Tibial artery (tissue), 4 donors: ENCODE measurements around the gene ACTRT3.
A peak's percentile ranks its signal among the peaks of the same experiment; 100 is the strongest.

Experiments used
- DNase-seq, 2 donors: peaks; one replicate each; pipeline ENCODE4 v3.0.0-alpha.2; 2019
- H3K27ac ChIP-seq, 2 donors: fragments of 200-600 bp; sonication (generic) in 1 of 2; 1 replicate in 1 of 2; 2 replicates in 1 of 2; pipeline ENCODE4 v1.5.1; 2018 to 2019; ENCODE audit warnings: mild to moderate bottlenecking in 1 of 2
- H3K27me3 ChIP-seq, 2 donors: fragments of 200-600 bp; sonication (generic) in 1 of 2; one replicate each; pipeline versions ENCODE4 v1.5.1 to v1.6.0; 2016 to 2019
- H3K36me3 ChIP-seq, 3 donors: fragments of 200-600 bp; sonication (generic) in 2 of 3; one replicate each; pipeline ENCODE4 v1.5.1; 2016 to 2019; ENCODE audit warnings: mild to moderate bottlenecking in 2 of 3
- H3K4me1 ChIP-seq, 4 donors: fragments of 200-600 bp; sonication (generic) in 2 of 4; 1 replicate in 3 of 4; 2 replicates in 1 of 4; pipeline ENCODE4 v1.5.1; 2016 to 2019
- H3K4me3 ChIP-seq, 2 donors: fragments of 200-600 bp; sonication (generic) in 1 of 2; 1 replicate in 1 of 2; 2 replicates in 1 of 2; pipeline ENCODE4 v1.5.1; 2018 to 2019; ENCODE audit warnings: mild to moderate bottlenecking in 2 of 2
- H3K9me3 ChIP-seq, 3 donors: fragments of 200-600 bp; sonication (generic) in 1 of 3; one replicate each; pipeline ENCODE4 v1.5.1; 2016 to 2019
- CTCF ChIP-seq, 2 experiments: fragments of 200-600 bp in 1 of 2; fragments of 450-650 bp in 1 of 2; IDR thresholded peaks; one replicate each; pipeline ENCODE4 v1.5.1; 2017 to 2019; ENCODE audit warnings: antibody characterized with exemption in 2 of 2, mild to moderate bottlenecking in 1 of 2, moderate library complexity in 1 of 2
- intact Hi-C: fragments of 100-400 bp; cut with DNase I; formaldehyde crosslinking; loops from one replicate; pipeline ENCODE4 v1.15.0; 2023; ENCODE audit warnings: low total_unique reads

ACTRT3 gene

GRCh38 chr3:169771497-169772304 lies 2.3 kb upstream of the ACTRT3 start:
- H3K36me3 ChIP-seq = peaks cover 7 to 13% (median 10%) of the 10 kb centered on the region in 3 donors
- peak overlapping the region; percentile 61 to 90 for H3K4me3 ChIP-seq
- intact Hi-C loops = no loop called here
- TF ChIP-seq CTCF (IDR thresholded peaks at IDR 0.05) = no peak
- no peaks in the 10 kb centered on the region for H3K27me3 ChIP-seq
- peaks cover 0 to 24% (median 19%) of the 10 kb centered on the region in 4 donors for H3K4me1 ChIP-seq
- DNase-seq = peak; percentile 47 to 69
- peak overlapping the region; percentile 93 to 96 for H3K27ac ChIP-seq
- H3K9me3 ChIP-seq = no peaks in the 10 kb centered on the region

- Histone ChIP-seq H3K9me3 (no peaks in the 10 kb centered on the region), H3K36me3 (no peaks in the 10 kb centered on the region), H3K27me3 (no peaks in the 10 kb centered on the region), H3K4me3 (peak within 1 kb of the TSS; percentile 71 to 86), H3K4me1 (peaks cover 0 to 10% (median 5%) of the 10 kb centered on the region in 4 donors), H3K27ac (peak within 1 kb of the TSS; percentile 94 to 96)
- TF ChIP-seq CTCF (IDR thresholded peaks at IDR 0.05) = peak; percentile 9 to 10
- intact Hi-C loops = loop anchor here (10.0 kb wide), 2 partner anchors 420 to 590 kb away; partner anchors contain the start of genes PHC3 and SKIL
- DNase-seq = peak; percentile 92 to 96
Observed at GRCh38 chr3:169764882-169765612, 4.3 kb downstream of the ACTRT3 start, which contains the start of gene TERC. TERC (minus strand) TSS chr3:169765060.

GRCh38 chr3:169764312-169764881 lies 5.0 kb downstream of the ACTRT3 start:
- peaks cover 0 to 10% (median 5%) of the 10 kb centered on the region in 4 donors for H3K4me1 ChIP-seq
- no peaks in the 10 kb centered on the region for H3K27me3 ChIP-seq
- TF ChIP-seq CTCF (IDR thresholded peaks at IDR 0.05) = peak in 1 of 2 experiments; percentile 12
- no peaks in the 10 kb centered on the region for H3K36me3 ChIP-seq
- intact Hi-C loops = loop anchor here (10.0 kb wide), 2 partner anchors 420 to 590 kb away; partner anchors contain the start of genes PHC3 and SKIL
- peak overlapping the region; percentile 71 to 86 for H3K4me3 ChIP-seq
- H3K9me3 ChIP-seq = no peaks in the 10 kb centered on the region
- H3K27ac ChIP-seq = peak overlapping the region; percentile 94 to 96
- DNase-seq = peak; percentile 57 to 86

GRCh38 chr3:169760479-169760878 lies 8.9 kb downstream of the ACTRT3 start:
- Histone ChIP-seq H3K36me3 (no peaks in the 10 kb centered on the region), H3K4me1 (peaks cover 0 to 10% (median 4%) of the 10 kb centered on the region in 4 donors), H3K9me3 (no peaks in the 10 kb centered on the region), H3K4me3 (no peak overlapping the region), H3K27ac (no peak overlapping the region), H3K27me3 (peaks cover 0 to 2% of the 10 kb centered on the region in 2 donors)
- TF ChIP-seq CTCF (IDR thresholded peaks at IDR 0.05) = no peak
- intact Hi-C loops = loop anchor here (10.0 kb wide), 2 partner anchors 424 to 594 kb away; partner anchors contain the start of genes PHC3 and SKIL
- DNase-seq = no peak

- Histone ChIP-seq H3K36me3 (no peaks in the 10 kb centered on the region), H3K9me3 (no peaks in the 10 kb centered on the region), H3K4me1 (peaks cover 0 to 10% (median 3%) of the 10 kb centered on the region in 4 donors), H3K27ac (no peak overlapping the region), H3K27me3 (peaks cover 0 to 9% of the 10 kb centered on the region in 2 donors), H3K4me3 (no peak overlapping the region)
- TF ChIP-seq CTCF (IDR thresholded peaks at IDR 0.05) = no peak
- intact Hi-C loops = no loop called here
- no peak for DNase-seq
Observed at GRCh38 chr3:169759256-169759655, 10.1 kb downstream of the ACTRT3 start.
